GM21619 (cell line): Measurements from ENCODE around the gene SIGLEC15.
"Not testable (repeated sequence)": the region's sequence is repeated elsewhere in the genome, so short reads cannot be mapped to it uniquely, and the experiment has no call there.

Experiments
- ATAC-seq: cut with Tn5 transposase; IDR thresholded peaks from one replicate; pipeline ENCODE4 v1.9.1; 2021; ENCODE audit not compliant: unreplicated experiment

The SIGLEC15 gene

DNA sequence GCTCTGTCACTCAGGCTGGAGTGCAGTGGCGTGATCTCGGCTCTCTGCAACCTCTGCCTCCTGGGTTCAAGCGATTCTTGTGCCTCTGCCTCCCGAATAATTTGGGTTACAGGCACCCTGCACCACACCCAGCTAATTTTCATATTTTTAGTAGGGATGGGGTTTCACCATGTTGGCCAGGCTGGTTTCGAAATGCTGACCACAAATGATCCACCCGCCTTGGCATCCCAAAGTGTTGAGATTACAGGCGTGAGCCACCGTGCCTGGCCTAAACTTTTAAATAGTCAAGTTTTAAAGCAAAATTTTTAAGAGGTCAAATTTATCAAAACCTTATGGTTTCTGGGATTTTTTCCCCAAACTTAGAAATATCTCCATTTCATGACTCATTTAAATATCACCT, 6.7 kb upstream of the SIGLEC15 start:
- not testable (repeated sequence) for ATAC-seq

DNA sequence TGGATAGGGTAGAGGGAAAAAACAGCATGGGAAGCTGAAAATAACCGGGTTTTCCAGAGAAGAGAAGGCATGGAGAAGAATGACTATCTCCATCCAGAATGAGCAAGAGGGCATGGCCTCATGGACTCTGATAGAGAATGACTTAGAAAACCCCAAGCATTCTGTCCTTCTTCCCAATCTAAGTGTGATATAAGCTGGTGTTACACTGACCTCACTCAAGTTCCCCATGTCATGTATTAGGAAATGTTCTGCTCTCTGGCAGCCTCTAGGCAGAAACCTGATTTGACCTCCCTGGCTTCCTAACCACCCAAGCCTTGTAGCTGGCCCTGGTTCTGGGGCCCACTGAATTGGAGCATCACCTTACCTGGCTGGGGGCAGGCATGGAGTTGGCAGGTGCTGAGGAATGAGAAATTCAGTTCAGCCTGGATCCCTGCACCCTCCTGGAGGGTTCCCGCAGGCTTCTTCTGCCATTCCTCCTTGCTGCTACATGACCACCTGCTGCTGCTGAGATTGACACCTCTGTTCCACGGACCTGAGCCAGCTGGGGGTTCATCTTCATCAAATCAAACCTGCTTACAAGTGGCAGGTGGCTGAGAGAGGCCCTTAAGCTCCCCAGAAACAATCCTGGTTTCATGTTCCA, 5.2 kb upstream of the SIGLEC15 start:
- ATAC-seq = no peak

DNA sequence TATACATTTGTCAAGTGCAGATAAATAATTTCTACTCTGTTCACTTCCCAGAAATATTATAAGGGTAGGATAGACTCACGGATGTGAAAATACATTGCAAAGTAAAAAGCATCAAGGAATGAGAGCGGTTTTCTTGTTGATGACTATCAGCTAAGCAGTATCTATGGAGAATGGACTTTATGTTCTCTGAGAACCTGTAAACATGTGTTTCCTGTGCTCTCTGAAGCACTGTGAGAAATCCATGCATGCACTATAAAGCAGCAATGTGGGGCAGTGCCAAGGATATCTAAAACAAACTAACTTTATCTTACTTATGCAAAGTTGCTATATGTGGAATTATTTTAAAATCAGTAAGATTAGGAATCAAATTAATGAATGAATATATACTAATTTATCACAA, 4.4 kb upstream of the SIGLEC15 start:
- ATAC-seq = no peak

DNA sequence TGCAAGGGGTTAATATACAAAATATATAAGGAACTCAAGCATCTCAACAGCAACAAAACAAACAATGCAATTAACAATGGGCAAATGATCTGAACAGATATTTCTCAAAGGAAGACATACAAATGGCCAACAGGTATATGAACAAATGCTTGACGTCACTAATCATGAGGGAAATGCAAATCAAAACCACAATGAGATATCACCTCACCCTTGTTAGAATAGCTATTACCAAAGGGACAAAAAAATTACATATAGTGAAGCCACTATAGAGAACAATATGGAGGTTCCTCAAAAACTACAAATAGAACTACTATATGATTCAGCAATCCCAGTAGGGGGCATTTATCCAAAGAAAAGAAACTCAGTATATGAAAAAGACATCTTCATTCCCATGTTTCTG, 3.8 kb upstream of the SIGLEC15 start:
- no peak for ATAC-seq

DNA sequence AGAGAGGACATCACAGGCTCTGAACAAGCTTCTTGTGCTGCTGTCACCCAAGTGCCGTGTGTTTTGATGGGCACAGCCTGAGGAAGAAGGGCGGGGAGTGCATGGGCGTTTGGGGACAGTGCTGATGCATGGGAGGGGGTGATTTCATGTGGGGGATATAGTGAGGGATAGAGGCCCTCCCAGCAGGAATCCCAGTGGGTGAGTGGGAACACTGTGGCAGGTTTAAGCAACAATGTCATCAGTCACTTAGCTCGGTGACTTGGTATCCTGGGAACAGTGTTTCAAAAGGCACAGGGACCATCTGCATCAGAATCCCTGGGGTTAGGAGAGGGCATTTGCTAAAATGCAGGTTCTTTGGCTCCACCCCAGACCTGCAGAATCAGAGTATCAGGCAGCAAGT, 609 bp downstream of the SIGLEC15 start:
- ATAC-seq = no peak

DNA sequence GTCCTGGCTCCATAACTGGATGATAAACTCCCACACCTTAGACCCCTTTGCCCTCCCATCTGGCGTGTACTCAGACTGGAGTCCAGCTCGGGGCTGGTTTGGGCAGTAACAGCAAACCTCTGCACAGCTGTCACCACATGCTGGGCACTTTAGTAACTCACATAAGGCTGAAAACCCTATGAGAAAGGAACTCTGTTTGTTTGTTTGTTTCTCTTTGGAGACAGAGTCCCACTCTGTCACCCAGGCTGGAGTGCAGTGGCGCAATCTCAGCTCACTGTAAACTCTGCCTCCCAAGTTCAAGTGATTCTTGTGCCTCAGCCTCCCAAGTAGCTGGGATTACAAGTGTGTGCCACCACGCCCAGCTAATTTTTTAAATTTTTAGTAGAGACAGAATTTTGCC, 1.2 kb downstream of the SIGLEC15 start:
- ATAC-seq = not testable (repeated sequence)

DNA sequence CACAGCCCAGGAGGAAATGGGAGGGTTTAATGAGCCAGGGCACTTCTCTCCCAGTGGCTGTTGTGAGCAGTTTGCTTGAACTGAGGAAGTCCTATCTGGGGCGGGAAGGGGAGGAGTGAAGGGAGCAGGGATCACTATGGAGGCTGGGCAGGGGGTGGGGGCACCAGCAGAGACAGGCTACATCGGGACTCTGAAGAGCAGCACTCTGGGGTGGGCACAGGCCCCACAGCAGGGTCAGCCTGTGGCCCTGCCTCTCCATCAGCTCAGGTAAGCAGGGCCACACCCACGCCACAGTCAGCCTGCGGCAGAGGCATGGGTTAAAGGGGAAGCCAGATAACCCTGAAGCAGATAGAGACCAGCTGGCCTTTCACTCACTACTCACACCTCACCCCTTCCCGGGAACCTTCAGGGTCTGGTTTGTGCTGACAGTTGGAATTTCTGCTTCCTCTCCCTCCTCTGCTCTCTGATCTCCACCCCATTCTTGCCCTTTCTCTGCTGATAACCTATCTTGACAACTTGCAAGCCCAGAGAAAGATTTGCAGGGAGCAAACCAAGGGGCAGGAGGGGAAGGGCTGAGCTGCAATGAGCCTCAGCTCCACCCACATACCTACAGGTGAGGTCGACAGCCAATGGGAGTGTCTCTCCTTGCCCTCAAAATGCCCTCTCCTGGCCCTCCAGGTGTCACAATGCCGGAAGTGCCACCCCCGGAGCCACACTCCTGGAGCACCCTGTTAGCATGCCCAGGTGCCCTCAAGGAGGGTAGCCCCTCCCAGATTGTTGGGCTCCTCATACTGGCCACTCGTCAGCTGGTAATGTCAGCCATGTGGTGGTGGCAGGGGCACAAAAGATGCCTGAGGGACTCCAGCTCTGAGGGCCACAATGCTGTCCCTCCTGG, 3.7 kb downstream of the SIGLEC15 start:
- ATAC-seq = no peak

DNA sequence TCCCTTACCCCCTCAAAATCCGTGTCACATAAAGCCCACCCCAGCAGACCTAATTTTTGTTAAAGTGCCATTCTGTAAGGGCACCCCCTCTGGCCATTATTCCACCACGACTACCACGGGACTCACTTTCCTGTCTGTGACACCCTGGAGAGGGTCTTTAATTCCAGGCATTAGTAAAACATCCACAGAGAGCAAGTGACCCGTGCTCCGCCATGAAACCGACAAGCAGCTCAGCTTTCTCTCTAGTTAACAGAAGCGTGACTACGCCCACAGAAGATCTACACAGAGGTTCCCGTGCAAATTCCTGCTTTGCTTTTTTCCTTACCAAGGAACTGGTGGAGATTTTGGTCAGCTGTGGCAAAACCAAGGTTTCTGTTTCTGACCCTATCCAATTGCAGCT, 4.4 kb downstream of the SIGLEC15 start:
- ATAC-seq = no peak

DNA sequence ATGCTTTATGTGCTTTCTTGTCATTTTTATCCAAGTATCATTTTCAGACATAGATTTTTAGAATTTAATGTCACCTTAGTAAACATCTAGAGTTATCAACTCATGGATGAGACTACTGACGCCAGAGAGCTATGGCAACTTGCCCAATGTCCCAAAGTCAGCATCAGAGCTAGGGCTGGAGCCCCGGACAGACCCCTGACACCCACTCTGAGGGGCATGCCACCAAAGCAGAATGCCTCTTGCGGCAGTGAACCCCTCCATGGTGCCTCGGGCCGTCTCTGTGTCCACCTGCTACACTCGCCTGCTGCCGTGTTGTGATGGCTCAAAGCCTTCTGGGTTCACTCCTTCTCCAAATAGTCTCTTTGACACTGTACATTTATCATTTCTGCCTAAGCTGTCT, 5.4 kb downstream of the SIGLEC15 start:
- no peak for ATAC-seq

DNA sequence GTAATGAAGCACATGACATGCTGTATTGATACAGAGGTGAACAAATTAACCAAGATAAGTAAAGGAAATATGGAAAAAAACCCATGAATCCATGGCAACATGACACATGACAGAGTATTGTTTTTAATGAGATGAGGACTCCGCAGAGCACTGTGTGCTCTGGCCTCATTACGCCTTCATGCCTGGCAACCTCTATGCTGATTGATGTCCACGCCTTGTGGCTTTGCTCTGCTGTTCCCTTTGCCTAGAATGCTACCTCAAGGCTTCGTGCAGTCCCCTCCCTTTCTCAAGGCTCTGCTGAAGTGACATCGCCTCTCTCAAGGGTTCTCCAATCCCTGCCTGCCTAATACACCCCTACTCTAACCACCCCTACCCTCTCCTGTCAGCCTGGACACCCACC, 8.4 kb downstream of the SIGLEC15 start:
- no peak for ATAC-seq

DNA sequence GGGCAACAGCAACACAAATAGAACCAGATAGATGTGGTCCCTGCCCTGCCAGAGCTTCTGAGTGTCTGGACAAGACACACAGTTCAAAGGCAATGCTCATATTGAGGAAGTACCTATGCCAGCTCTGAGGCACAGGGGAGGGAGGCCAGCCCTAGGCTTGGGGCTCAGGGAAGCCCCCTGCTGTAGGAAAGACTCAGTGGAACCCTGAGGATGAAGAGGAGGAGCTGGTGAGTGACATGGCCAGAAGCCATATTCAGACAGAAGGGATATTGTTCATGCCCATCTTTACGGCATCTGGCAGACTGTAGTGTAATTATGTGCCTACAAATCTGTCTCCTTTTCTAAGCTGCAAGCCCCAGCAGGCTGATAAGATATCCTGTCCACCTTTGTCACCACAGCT, 8.8 kb downstream of the SIGLEC15 start:
- ATAC-seq = no peak

DNA sequence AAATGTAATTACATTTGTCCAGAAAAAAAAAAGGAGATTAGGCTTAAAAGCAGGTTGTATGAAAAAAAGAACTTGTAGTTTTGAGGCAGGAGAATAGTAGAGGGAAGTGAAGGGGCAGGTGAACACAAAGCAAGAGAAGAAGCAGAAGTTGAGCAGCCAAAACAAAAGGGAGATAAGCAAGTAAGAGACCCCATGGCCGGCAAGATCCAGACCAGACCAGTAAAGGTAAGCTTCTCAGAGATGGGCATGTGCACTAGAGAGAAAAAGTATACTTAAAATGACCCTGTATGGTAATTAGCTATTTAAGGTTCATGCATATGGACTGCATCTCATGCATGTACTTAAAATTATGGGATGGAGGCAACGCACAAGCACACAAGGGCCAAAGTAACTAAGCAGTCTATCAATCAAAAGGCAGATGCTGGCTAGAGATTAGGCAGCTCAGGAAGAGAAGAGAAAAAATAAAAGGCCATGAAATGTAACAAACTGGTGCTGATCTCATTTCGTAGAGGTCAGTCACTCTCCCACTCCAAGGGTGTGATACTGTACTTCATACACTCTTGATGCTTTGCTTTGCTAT, 9.7 kb downstream of the SIGLEC15 start:
- no peak for ATAC-seq

DNA sequence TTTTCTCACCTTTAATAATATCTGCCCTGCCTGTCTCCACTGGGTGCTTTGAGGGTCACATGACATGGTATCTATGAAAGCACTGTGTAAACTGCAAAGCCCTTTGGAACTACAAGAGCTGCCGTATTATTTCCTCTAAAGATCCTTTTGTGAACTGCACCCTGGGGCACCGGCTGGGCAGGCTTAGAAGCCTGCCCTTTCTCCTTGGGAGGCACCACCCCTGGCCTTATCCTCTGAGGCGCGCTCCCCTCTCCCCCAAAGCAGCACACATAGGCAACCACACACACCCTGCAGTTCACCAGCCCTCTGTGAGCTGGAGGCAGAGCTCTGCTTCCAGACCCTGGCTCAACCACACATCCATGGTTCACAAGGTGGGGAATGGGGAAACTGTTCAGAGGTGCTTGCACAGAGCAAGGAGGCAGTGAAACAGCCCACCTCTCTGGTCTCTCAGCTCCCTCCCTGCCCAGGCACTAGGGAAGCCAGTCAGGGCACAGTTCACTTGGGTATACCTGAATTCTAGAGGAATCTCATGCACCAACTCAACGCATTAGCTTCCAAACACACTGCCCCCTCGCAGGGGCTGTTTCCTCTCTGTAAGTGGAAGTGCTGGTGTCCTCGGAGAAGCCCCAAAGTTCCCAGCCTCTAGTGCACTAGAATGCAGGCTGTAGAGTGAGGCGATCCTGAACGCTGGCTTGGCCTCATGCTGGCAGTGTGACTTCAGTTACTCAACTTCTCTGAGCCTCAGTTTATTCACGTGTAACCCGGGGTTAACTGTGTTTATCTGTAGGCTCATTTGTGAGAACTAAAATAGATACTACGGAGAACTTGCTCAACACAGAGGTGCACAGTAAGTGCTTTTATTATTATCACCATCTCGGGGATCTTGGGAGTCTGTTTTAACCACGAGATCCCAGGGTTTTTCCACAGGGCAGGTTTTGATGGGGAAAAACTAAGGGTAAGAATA, 11.0 kb downstream of the SIGLEC15 start:
- ATAC-seq = no peak

DNA sequence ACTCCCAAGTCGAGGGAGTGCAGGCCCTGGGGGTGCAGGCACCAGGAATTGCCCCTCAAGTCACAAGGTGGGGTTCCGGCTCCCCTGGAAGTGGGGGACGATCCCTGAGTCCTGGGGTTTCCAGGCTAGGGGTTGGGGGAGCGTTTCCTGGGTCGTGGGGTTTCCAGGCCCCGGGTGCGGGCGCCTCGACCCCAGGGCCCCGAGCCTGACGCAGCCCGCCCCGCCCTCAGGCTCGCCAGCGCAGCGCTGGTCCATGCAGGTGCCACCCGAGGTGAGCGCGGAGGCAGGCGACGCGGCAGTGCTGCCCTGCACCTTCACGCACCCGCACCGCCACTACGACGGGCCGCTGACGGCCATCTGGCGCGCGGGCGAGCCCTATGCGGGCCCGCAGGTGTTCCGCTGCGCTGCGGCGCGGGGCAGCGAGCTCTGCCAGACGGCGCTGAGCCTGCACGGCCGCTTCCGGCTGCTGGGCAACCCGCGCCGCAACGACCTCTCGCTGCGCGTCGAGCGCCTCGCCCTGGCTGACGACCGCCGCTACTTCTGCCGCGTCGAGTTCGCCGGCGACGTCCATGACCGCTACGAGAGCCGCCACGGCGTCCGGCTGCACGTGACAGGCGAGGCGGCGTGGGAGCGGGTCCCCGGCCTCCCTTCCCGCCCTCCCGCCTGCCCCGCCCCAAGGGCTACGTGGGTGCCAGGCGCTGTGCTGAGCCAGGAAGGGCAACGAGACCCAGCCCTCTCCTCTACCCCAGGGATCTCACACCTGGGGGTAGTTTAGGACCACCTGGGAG, 12.0 kb downstream of the SIGLEC15 start:
- ATAC-seq = no peak

DNA sequence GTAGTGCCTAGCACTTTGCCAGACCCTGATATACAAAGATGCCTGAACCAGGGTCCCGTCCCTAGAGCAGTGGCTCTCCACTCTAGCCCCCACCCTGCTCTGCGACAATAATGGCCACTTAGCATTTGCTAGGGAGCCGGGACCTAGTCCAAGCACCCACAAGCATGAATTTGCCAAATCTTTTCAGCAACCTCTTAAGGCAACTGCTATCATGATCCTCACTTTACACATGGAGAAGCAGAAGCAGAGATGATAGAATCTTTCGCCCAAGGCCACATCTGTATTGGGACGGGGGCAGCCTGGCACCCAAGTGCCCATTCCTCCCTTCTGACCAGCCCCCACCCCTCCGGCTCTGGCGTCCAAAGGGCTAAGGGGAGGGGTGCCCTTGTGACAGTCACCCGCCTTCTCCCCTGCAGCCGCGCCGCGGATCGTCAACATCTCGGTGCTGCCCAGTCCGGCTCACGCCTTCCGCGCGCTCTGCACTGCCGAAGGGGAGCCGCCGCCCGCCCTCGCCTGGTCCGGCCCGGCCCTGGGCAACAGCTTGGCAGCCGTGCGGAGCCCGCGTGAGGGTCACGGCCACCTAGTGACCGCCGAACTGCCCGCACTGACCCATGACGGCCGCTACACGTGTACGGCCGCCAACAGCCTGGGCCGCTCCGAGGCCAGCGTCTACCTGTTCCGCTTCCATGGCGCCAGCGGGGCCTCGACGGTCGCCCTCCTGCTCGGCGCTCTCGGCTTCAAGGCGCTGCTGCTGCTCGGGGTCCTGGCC, 13.0 kb downstream of the SIGLEC15 start:
- no peak for ATAC-seq

DNA sequence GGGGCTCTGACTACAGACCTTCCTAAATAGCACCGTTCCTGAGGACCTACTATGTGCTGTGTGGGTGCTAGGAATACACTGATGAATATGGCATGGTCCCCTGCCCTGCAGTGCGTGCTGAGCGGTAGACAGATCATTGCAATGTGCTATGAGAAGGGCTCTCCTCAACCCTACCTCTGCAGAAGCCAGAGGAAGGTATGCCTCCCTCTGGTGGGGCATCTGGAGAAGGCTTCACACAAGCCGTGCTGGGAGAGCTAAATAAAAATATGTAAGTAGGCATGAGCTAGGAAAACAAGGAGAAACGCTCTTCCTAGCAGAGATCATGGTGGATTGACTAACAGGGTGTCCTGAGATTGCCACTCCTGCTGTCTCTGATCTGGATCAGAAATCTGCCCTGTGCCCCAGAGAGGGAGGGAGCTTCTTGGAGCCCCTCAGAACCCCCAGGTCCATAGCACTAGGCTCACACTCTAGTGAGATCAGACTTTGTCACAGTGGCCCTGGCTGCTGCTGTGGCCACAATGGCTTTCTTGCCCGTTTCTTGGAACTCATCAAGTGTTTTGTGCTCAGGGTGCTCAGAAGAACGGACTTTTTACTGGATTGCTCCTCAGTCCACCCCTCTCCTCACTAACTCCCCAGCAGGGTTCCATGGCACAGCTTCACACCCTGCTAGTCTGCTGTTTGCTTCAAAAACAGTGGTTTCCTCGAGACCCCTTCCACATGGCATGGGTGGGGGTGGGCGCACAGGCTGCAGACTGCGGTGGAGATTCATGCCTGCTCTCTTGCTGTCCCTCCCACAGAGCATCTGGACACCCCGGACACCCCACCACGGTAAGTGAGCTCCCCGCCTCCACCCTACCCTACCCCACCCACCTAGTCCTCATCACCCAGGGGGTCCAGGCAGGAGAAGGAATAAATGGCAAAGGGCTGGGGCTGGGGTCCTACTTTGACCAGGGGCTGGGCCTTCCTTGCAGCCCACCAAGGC, 14.2 kb downstream of the SIGLEC15 start:
- ATAC-seq = no peak

DNA sequence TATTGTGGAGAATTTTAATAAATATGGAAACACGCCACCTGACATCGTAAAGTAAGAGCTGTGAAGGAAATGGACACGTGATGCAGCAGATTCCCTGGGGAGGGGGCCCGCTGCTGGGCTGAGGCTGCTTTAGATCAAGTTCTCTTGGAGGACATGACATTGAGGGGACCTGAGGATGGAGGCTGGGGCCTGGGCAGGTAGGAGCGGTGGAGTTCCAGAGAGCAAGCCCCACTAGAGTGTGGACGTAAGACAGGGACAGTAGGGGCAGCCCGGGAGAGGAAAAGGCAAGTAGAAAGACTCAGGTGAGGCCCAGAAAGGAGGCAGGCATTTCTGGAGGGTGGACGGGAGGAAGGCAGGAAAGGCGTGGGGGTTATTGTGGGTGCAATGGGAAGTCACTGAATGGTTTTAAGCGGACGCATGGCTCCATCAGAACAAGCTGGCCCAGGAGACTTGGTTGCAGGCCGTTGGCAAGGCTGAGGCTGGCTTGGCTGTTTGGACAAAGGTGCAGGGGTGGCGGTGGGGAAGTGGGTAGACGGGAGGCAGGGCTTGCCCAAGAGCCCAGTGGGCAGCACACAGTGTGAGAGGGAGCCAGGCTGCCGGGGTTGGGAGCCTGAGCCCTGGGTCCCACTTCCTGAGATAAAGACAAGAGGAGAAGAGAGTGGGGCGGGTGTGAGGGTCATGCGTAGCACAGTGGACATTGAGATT, 15.7 kb downstream of the SIGLEC15 start:
- ATAC-seq = no peak
